Measurements from ENCODE around the gene RRP7A.
"Not testable (repeated sequence)": the region's sequence is repeated elsewhere in the genome, so short reads cannot be mapped to it uniquely, and the experiment has no call there.

The RRP7A gene

DNA sequence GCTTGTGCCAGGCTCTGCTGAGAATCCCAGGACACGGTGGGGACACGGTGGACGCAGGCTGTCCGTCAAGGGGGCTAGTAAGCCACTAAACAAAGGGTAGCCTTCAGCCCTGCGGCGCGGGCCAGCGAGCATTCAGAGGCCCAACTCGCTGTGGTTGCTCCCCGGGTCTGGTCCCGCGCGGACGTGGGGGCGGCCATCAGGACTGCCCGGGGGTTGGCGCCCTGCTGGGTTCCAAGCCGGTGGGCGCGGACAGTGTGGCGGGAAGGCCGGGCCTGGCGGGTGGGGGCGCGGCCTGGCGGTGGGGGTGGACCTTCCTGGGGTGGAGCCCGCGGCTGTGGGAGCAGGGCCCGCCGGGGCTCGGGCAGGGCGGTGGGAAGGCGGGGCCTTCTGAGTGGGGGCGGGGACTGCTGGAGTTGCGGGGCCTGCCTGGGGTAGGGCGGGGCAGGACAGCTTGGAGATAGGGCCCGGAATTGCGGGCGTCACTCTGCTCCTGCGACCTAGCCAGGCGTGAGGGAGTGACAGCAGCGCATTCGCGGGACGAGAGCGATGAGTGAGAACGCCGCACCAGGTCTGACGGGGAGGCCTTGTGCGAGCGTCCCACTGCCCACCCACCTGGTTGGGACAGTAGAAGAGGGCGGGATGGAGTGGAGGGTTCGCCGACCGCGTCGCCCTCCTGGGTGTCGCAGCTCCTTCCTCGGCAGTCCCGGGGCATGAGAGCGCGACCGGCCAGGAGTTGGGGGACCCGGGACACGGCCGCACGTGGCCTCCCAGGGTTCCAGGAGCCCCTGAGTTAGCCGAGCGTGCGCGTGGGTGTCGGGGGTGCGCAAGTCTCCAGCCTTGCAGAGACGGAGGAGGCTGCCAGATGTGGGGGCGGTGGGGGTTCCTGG lies 34.1 kb upstream of the RRP7A start, which contains the start of gene SERHL2:
Gene SERHL2, plus strand, starts transcription at position 482 of the 887 bp plus-strand sequence. Its CDS starts 65 bp downstream, at position 547.
- peaks cover 7 to 8% of the 10 kb centered on the region in 2 donors for H3K4me1 ChIP-seq (ENCODE audit: control insufficient read depth in 2 of 2, insufficient read depth in 2 of 2, low read length in 2 of 2)
- H3K4me3 ChIP-seq (ENCODE audit: low read length in 2 of 2): peak within 1 kb of the TSS; percentile 50 to 69
- peak within 1 kb of the TSS in 1 of 2 donors; percentile 23 for H3K27ac ChIP-seq (ENCODE audit: low read depth in 2 of 2, low read length in 2 of 2)
- no peaks in the 10 kb centered on the region for H3K27me3 ChIP-seq (ENCODE audit: control insufficient read depth in 2 of 2, insufficient read depth in 2 of 2, low read length in 2 of 2)
- no peaks in the 10 kb centered on the region for H3K36me3 ChIP-seq (ENCODE audit: control insufficient read depth in 2 of 2, insufficient read depth in 2 of 2, low read length in 2 of 2)
- H3K9me3 ChIP-seq (ENCODE audit: control insufficient read depth in 2 of 2, low read length in 2 of 2): no peaks in the 10 kb centered on the region
- H3K9ac ChIP-seq (ENCODE audit: low read depth in 1 of 2, low read length in 2 of 2): peak within 1 kb of the TSS; percentile 57 to 68

DNA sequence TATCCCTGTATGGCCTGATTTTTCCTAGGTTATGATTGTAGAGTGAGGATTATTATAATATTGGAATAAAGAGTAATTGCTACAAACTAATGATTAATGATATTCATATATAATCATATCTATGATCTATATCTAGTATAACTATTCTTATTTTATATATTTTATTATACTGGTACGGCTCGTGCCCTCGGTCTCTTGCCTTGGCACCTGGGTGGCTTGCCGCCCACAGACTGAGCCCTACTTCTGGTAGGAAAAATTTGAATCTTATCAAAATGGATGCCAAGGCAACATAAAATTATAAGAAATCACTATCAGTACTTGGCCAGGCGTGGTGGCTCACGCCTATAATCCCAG lies 32.7 kb upstream of the RRP7A start:
- not testable (repeated sequence) for H3K9me3 ChIP-seq (ENCODE audit: control insufficient read depth in 2 of 2, low read length in 2 of 2); H3K4me3 ChIP-seq (ENCODE audit: low read length in 2 of 2); H3K36me3 ChIP-seq (ENCODE audit: control insufficient read depth in 2 of 2, insufficient read depth in 2 of 2, low read length in 2 of 2); H3K4me1 ChIP-seq (ENCODE audit: control insufficient read depth in 2 of 2, insufficient read depth in 2 of 2, low read length in 2 of 2); H3K27ac ChIP-seq (ENCODE audit: low read depth in 2 of 2, low read length in 2 of 2); H3K9ac ChIP-seq (ENCODE audit: low read depth in 1 of 2, low read length in 2 of 2); H3K27me3 ChIP-seq (ENCODE audit: control insufficient read depth in 2 of 2, insufficient read depth in 2 of 2, low read length in 2 of 2)

DNA sequence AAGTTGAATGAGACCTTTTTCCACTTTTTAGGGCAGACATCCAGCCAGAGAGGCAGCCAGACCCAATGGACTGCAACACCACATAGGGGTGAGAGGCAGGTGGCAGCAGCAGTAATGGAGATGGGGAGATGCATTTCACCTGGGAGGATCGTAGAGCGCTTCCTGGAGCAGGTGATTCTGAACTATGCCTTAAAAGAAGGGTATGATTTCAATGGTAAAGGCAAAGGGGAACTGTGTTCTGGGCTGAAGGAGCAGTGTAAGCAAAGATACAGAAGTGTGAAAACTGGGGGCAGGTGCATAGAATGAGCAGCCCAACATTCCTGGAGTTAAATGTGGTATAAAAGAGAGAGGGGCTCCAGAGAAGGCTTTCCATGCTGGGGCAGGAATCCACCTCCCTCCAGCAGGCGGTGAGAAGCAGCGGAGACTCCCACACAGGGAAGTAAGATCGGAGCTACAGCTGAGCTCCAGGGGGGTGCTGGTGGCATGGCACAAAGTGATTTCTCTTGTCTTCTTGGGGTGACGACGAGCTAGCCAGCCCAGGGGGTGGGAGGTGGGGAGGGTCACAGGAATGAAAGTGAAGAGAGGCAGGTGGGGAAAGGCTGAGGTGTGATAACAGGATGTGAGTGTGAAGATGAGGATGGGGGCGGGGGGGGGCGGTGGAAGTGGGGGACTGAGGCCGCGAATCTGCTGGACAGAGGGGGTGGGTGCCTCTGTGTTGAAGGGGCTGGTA lies 29.9 kb upstream of the RRP7A start:
- Histone ChIP-seq H3K9ac (ENCODE audit: low read depth in 1 of 2, low read length in 2 of 2) (no peak overlapping the region), H3K36me3 (ENCODE audit: control insufficient read depth in 2 of 2, insufficient read depth in 2 of 2, low read length in 2 of 2) (no peaks in the 10 kb centered on the region), H3K27ac (ENCODE audit: low read depth in 2 of 2, low read length in 2 of 2) (no peak overlapping the region), H3K9me3 (ENCODE audit: control insufficient read depth in 2 of 2, low read length in 2 of 2) (no peaks in the 10 kb centered on the region), H3K4me3 (ENCODE audit: low read length in 2 of 2) (no peak overlapping the region), H3K4me1 (ENCODE audit: control insufficient read depth in 2 of 2, insufficient read depth in 2 of 2, low read length in 2 of 2) (peaks cover 7 to 8% of the 10 kb centered on the region in 2 donors), H3K27me3 (ENCODE audit: control insufficient read depth in 2 of 2, insufficient read depth in 2 of 2, low read length in 2 of 2) (no peaks in the 10 kb centered on the region)

DNA sequence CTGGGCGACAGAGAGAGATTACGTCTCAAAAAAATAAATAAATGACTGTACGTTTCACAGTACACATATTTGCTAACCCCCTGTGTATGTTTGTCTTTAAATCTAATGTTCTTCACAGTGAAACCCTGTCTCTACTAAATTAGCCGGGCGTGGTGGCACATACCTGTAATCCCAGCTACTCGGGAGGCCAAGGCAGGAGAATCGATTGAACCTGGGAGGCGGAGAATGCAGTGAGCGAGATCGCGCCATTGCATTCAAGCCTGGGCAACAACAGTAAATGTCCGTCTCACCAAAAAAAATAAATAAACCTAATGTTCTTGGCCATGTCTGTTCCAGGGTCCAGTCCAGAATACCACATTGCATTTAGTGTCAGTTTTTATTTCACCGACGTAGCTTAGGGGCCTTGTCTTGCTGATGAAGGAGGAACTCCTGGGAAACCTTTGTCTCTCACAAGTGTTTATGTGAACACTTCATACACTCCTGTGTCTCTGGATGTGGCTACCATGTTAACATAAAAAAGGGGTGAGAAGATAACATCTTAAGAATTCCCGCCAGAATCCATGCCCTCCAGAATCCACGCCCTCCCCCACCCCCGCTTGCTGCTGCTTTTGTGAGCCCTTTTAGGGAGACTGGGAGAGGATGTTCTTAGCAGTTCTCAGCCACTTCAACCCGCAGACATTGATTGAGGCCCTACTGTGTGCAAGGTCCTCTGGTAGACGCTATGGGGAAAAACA lies 29.2 kb upstream of the RRP7A start:
- Histone ChIP-seq H3K4me1 (ENCODE audit: control insufficient read depth in 2 of 2, insufficient read depth in 2 of 2, low read length in 2 of 2) (peaks cover 2 to 3% of the 10 kb centered on the region in 2 donors), H3K9ac (ENCODE audit: low read depth in 1 of 2, low read length in 2 of 2) (no peak overlapping the region), H3K9me3 (ENCODE audit: control insufficient read depth in 2 of 2, low read length in 2 of 2) (no peaks in the 10 kb centered on the region), H3K36me3 (ENCODE audit: control insufficient read depth in 2 of 2, insufficient read depth in 2 of 2, low read length in 2 of 2) (no peaks in the 10 kb centered on the region), H3K4me3 (ENCODE audit: low read length in 2 of 2) (no peak overlapping the region), H3K27ac (ENCODE audit: low read depth in 2 of 2, low read length in 2 of 2) (no peak overlapping the region), H3K27me3 (ENCODE audit: control insufficient read depth in 2 of 2, insufficient read depth in 2 of 2, low read length in 2 of 2) (no peaks in the 10 kb centered on the region)

DNA sequence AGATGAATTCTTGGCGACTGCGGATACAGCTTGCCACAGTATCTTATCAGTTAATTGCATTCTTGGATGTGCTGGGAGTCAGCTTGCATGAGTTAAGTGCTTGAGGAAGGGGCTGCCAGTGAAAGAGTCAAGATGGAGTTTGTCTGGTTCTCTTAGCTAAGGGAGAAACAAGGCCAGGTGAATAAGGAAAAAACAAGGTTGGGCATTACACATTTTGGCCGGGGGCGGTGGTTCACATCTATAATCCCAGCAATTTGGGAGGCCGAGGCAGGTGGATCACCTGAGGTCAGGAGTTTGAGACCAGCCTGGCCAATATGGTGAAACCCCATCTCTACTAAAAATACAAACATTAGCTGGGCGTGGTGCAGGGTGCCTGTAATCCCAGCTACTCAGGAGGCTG lies 28.5 kb upstream of the RRP7A start:
- H3K4me1 ChIP-seq (ENCODE audit: control insufficient read depth in 2 of 2, insufficient read depth in 2 of 2, low read length in 2 of 2); H3K36me3 ChIP-seq (ENCODE audit: control insufficient read depth in 2 of 2, insufficient read depth in 2 of 2, low read length in 2 of 2); H3K27ac ChIP-seq (ENCODE audit: low read depth in 2 of 2, low read length in 2 of 2); H3K27me3 ChIP-seq (ENCODE audit: control insufficient read depth in 2 of 2, insufficient read depth in 2 of 2, low read length in 2 of 2); H3K9ac ChIP-seq (ENCODE audit: low read depth in 1 of 2, low read length in 2 of 2); H3K4me3 ChIP-seq (ENCODE audit: low read length in 2 of 2); H3K9me3 ChIP-seq (ENCODE audit: control insufficient read depth in 2 of 2, low read length in 2 of 2): not testable (repeated sequence)

DNA sequence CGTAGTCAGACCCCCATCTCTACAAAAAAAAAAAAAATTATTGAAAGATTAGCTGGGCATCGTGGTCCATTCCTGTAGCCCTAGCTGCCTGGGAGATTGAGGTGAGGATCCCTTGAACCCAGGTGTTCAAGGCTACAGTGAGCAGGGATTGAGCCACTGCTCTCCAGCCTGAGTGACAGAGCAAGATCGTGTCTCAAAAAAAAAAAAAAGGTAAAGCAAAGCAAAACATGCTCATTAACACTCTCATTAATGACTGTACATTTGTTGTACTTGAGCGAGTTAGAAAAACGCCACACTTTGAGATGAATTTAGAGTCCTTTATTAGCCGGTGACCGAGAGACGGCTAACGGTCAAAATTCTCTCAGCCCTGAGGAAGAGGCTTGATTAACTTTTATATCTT lies 28.0 kb upstream of the RRP7A start:
- Histone ChIP-seq H3K27me3 (ENCODE audit: control insufficient read depth in 2 of 2, insufficient read depth in 2 of 2, low read length in 2 of 2) (no peaks in the 10 kb centered on the region), H3K4me1 (ENCODE audit: control insufficient read depth in 2 of 2, insufficient read depth in 2 of 2, low read length in 2 of 2) (no peaks in the 10 kb centered on the region), H3K9ac (ENCODE audit: low read depth in 1 of 2, low read length in 2 of 2) (no peak overlapping the region), H3K4me3 (ENCODE audit: low read length in 2 of 2) (no peak overlapping the region), H3K36me3 (ENCODE audit: control insufficient read depth in 2 of 2, insufficient read depth in 2 of 2, low read length in 2 of 2) (no peaks in the 10 kb centered on the region), H3K9me3 (ENCODE audit: control insufficient read depth in 2 of 2, low read length in 2 of 2) (no peaks in the 10 kb centered on the region), H3K27ac (ENCODE audit: low read depth in 2 of 2, low read length in 2 of 2) (no peak overlapping the region)

DNA sequence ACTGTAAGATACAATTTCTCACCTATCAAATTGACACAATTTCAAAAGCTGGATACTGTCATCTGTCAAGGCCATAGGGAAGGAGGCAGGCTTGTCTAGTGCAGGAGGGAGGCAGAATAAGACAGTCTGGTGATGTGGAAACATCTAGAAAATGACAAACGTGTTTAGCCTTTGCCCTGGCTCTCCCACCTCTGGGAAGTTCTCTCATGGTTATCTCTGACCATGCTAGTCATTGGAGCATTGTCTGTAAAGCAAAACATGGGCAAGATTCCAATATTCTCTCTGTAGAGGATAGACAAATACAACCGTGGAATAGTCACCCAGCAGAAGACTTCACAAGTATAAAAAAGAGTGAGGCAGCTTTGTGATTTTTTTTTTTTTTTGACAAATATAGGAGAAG lies 25.1 kb upstream of the RRP7A start:
- Histone ChIP-seq H3K4me1 (ENCODE audit: control insufficient read depth in 2 of 2, insufficient read depth in 2 of 2, low read length in 2 of 2) (no peaks in the 10 kb centered on the region), H3K36me3 (ENCODE audit: control insufficient read depth in 2 of 2, insufficient read depth in 2 of 2, low read length in 2 of 2) (no peaks in the 10 kb centered on the region), H3K27me3 (ENCODE audit: control insufficient read depth in 2 of 2, insufficient read depth in 2 of 2, low read length in 2 of 2) (no peaks in the 10 kb centered on the region), H3K9me3 (ENCODE audit: control insufficient read depth in 2 of 2, low read length in 2 of 2) (no peaks in the 10 kb centered on the region), H3K27ac (ENCODE audit: low read depth in 2 of 2, low read length in 2 of 2) (no peak overlapping the region), H3K4me3 (ENCODE audit: low read length in 2 of 2) (no peak overlapping the region), H3K9ac (ENCODE audit: low read depth in 1 of 2, low read length in 2 of 2) (no peak overlapping the region)

DNA sequence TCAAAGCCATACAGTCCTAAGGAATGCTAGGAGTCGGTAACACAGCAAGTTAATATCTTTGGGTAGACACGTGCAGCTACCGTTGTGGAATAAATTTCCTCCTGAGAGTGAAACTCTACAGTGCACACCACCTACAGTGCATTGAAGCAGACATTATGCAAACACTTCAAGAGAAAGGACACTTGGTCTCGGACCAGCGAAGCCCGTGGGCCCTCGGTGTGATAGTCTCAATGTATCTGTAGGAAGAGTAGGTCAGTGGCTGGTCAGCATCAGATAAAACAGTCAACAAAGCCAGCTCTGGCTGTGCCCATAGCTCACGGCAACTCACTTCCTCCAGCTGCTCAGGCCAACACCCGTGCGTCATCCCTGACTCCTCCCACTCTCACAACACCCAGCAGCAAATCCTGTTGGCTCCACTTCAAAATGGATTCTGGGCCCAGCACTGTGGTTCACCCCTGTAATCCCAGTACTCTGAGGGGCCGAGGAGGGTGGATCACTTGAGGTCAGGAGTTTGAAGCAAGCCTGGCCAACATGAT lies 19.7 kb upstream of the RRP7A start:
- H3K9me3 ChIP-seq (ENCODE audit: control insufficient read depth in 2 of 2, low read length in 2 of 2); H3K27me3 ChIP-seq (ENCODE audit: control insufficient read depth in 2 of 2, insufficient read depth in 2 of 2, low read length in 2 of 2): not testable (repeated sequence)
- H3K27ac ChIP-seq (ENCODE audit: low read depth in 2 of 2, low read length in 2 of 2): peak overlapping the region in 1 of 2 donors; percentile 56

DNA sequence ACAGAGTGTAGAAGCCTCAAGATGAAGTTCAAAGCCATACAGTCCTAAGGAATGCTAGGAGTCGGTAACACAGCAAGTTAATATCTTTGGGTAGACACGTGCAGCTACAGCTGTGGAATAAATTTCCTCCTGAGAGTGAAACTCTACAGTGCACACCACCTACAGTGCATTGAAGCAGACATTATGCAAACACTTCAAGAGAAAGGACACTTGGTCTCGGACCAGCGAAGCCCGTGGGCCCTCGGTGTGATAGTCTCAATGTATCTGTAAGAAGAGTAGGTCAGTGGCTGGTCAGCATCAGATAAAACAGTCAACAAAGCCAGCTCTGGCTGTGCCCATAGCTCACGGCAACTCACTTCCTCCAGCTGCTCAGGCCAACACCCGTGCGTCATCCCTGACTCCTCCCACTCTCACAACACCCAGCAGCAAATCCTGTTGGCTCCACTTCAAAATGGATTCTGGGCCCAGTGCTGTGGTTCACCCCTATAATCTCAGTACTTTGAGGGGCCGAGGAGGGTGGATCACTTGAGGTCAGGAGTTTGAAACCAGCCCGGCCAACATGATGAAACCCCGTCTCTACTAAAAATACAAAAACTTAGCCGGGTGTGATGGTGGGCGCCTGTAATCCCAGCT lies 17.7 kb upstream of the RRP7A start:
- H3K27me3 ChIP-seq (ENCODE audit: control insufficient read depth in 2 of 2, insufficient read depth in 2 of 2, low read length in 2 of 2); H3K4me3 ChIP-seq (ENCODE audit: low read length in 2 of 2); H3K9me3 ChIP-seq (ENCODE audit: control insufficient read depth in 2 of 2, low read length in 2 of 2); H3K4me1 ChIP-seq (ENCODE audit: control insufficient read depth in 2 of 2, insufficient read depth in 2 of 2, low read length in 2 of 2); H3K9ac ChIP-seq (ENCODE audit: low read depth in 1 of 2, low read length in 2 of 2); H3K27ac ChIP-seq (ENCODE audit: low read depth in 2 of 2, low read length in 2 of 2); H3K36me3 ChIP-seq (ENCODE audit: control insufficient read depth in 2 of 2, insufficient read depth in 2 of 2, low read length in 2 of 2): not testable (repeated sequence)

More for the DNA sequence above, 19.7 kb upstream of the RRP7A start:
- H3K9ac ChIP-seq (ENCODE audit: low read depth in 1 of 2, low read length in 2 of 2); H3K4me1 ChIP-seq (ENCODE audit: control insufficient read depth in 2 of 2, insufficient read depth in 2 of 2, low read length in 2 of 2); H3K4me3 ChIP-seq (ENCODE audit: low read length in 2 of 2); H3K36me3 ChIP-seq (ENCODE audit: control insufficient read depth in 2 of 2, insufficient read depth in 2 of 2, low read length in 2 of 2): not testable (repeated sequence)

Data from mucosa of rectum (tissue), 2 donors.